Measurements from ENCODE around the gene SLC39A5. TPM values are rescaled to one million over a fixed set of nuclear protein-coding genes. Genes with fewer than 3 reads are reported as not detected.
A peak's percentile ranks its signal among the peaks of the same experiment; 100 is the strongest.

Gene SLC39A5
- total and polyA plus RNA-seq, 2 of the 13 experiments (the other 11 are each of a cell fraction or from before 2014, with no cell fraction given): 59.7 to 101 TPM

DNA sequence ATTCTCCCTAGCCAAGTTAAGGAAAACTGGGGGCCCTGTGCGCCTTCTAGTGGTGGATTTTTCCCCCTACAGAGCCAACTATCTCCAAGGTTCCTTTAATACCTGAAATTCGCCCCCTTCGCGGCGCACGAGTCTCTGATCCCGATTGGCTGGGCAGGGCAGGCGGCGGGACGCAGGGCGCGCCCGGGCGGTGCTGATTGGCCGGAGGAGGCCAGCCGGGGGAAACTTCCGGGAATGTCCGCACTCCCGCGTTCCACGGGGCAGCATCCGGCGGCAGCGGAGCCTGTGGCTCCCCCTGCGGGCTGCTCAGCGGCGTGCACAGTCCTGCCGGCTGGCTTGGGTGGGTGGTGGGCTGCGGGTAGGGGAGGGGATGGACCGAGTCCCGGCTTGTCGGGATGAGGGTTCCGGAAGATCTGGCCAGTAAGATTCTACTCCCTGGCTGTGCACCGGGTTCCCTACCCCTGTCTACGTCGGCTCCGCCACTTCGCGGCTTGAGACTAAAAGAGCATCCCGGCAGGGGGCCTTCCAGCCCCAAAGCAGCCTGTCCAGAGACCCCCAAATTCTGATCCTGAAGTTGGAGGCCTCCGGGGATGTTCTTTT, 5.6 kb upstream of the SLC39A5 start, which contains the start of gene NABP2 (continued):
- TF ChIP-seq, protein P1, sequence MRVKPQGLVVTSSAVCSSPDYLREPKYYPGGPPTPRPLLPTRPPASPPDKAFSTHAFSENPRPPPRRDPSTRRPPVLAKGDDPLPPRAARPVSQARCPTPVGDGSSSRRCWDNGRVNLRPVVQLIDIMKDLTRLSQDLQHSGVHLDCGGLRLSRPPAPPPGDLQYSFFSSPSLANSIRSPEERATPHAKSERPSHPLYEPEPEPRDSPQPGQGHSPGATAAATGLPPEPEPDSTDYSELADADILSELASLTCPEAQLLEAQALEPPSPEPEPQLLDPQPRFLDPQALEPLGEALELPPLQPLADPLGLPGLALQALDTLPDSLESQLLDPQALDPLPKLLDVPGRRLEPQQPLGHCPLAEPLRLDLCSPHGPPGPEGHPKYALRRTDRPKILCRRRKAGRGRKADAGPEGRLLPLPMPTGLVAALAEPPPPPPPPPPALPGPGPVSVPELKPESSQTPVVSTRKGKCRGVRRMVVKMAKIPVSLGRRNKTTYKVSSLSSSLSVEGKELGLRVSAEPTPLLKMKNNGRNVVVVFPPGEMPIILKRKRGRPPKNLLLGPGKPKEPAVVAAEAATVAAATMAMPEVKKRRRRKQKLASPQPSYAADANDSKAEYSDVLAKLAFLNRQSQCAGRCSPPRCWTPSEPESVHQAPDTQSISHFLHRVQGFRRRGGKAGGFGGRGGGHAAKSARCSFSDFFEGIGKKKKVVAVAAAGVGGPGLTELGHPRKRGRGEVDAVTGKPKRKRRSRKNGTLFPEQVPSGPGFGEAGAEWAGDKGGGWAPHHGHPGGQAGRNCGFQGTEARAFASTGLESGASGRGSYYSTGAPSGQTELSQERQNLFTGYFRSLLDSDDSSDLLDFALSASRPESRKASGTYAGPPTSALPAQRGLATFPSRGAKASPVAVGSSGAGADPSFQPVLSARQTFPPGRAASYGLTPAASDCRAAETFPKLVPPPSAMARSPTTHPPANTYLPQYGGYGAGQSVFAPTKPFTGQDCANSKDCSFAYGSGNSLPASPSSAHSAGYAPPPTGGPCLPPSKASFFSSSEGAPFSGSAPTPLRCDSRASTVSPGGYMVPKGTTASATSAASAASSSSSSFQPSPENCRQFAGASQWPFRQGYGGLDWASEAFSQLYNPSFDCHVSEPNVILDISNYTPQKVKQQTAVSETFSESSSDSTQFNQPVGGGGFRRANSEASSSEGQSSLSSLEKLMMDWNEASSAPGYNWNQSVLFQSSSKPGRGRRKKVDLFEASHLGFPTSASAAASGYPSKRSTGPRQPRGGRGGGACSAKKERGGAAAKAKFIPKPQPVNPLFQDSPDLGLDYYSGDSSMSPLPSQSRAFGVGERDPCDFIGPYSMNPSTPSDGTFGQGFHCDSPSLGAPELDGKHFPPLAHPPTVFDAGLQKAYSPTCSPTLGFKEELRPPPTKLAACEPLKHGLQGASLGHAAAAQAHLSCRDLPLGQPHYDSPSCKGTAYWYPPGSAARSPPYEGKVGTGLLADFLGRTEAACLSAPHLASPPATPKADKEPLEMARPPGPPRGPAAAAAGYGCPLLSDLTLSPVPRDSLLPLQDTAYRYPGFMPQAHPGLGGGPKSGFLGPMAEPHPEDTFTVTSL (CRISPR knock-in tag; IDR thresholded peaks at IDR 0.05; ENCODE audit: borderline replicate concordance): peak; percentile 60; the same call in 1 of the 2 replicates
- TF ChIP-seq ZNF224 (CRISPR knock-in tag; IDR thresholded peaks at IDR 0.05) (no peak), JUN (CRISPR knock-in tag; IDR thresholded peaks at IDR 0.05) (no peak), BRCA1 (CRISPR knock-in tag; IDR thresholded peaks at IDR 0.05) (no peak), XRCC5 (optimal IDR thresholded peaks at IDR 0.05; ENCODE audit: low read length) (peak; percentile 93), NONO (IDR thresholded peaks at IDR 0.05) (no peak), NONO (CRISPR knock-in tag; conservative IDR thresholded peaks at IDR 0.05) (0 out of 2 replicates have a peak, but pooled peaks have one; percentile 34), HMG20A (CRISPR knock-in tag; IDR thresholded peaks at IDR 0.05; ENCODE audit: borderline replicate concordance) (no peak), NFIB (CRISPR knock-in tag; IDR thresholded peaks at IDR 0.05; ENCODE audit: borderline replicate concordance) (no peak), CENPX (CRISPR knock-in tag; IDR thresholded peaks at IDR 0.05) (no peak), ZNF644 (CRISPR knock-in tag; IDR thresholded peaks at IDR 0.05; ENCODE audit: low read depth) (no peak), BHLHE40 (IDR thresholded peaks at IDR 0.05; ENCODE audit: low read length) (peak; percentile 60)
- TF ChIP-seq, protein P2, sequence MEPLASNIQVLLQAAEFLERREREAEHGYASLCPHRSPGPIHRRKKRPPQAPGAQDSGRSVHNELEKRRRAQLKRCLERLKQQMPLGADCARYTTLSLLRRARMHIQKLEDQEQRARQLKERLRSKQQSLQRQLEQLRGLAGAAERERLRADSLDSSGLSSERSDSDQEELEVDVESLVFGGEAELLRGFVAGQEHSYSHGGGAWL (CRISPR knock-in tag; IDR thresholded peaks at IDR 0.05): peak; percentile 20; the same call in 1 of the 2 replicates
- TF ChIP-seq, protein P3, sequence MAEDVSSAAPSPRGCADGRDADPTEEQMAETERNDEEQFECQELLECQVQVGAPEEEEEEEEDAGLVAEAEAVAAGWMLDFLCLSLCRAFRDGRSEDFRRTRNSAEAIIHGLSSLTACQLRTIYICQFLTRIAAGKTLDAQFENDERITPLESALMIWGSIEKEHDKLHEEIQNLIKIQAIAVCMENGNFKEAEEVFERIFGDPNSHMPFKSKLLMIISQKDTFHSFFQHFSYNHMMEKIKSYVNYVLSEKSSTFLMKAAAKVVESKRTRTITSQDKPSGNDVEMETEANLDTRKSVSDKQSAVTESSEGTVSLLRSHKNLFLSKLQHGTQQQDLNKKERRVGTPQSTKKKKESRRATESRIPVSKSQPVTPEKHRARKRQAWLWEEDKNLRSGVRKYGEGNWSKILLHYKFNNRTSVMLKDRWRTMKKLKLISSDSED (CRISPR knock-in tag; IDR thresholded peaks at IDR 0.05): no peak
- TF ChIP-seq, protein P4, sequence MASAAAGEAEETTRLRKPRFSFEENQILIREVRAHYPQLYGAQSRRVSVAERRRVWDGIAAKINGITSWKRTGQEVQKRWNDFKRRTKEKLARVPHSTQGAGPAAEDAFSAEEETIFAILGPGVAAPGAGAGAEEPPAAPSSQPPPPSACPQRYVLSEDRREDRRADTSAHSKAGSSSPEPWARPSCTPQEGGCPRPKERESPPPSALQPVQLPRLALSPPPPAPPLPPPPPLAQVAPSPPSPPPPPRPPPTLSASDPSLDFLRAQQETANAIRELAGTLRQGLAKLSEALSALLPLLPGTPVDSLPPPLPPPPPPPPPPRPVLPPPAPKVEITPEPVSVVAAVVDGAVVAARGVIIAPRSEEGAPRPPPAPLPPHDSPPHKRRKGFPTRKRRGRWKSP (CRISPR knock-in tag; IDR thresholded peaks at IDR 0.05): peak; percentile 93
- TF ChIP-seq, protein P5, sequence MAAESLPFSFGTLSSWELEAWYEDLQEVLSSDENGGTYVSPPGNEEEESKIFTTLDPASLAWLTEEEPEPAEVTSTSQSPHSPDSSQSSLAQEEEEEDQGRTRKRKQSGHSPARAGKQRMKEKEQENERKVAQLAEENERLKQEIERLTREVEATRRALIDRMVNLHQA (CRISPR knock-in tag; IDR thresholded peaks at IDR 0.05): no peak
- TF ChIP-seq, protein P6, sequence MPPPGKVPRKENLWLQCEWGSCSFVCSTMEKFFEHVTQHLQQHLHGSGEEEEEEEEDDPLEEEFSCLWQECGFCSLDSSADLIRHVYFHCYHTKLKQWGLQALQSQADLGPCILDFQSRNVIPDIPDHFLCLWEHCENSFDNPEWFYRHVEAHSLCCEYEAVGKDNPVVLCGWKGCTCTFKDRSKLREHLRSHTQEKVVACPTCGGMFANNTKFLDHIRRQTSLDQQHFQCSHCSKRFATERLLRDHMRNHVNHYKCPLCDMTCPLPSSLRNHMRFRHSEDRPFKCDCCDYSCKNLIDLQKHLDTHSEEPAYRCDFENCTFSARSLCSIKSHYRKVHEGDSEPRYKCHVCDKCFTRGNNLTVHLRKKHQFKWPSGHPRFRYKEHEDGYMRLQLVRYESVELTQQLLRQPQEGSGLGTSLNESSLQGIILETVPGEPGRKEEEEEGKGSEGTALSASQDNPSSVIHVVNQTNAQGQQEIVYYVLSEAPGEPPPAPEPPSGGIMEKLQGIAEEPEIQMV (CRISPR knock-in tag; IDR thresholded peaks at IDR 0.05; ENCODE audit: low read depth): peak; percentile 60; the same call in 1 of the 2 replicates

All from HepG2 (cell line).